Activated CD4-positive, alpha-beta T cell treated with anti-CD3 and anti-CD28 coated beads, Interleukin-2, amount 50 U/mL, for 4 hours (primary cell): ENCODE data around the gene SYVN1.

Source experiments
- DNase-seq, 2 experiments: peaks; one replicate each; pipeline ENCODE4 v3.0.0-alpha.2; 2020

The SYVN1 gene

DNA sequence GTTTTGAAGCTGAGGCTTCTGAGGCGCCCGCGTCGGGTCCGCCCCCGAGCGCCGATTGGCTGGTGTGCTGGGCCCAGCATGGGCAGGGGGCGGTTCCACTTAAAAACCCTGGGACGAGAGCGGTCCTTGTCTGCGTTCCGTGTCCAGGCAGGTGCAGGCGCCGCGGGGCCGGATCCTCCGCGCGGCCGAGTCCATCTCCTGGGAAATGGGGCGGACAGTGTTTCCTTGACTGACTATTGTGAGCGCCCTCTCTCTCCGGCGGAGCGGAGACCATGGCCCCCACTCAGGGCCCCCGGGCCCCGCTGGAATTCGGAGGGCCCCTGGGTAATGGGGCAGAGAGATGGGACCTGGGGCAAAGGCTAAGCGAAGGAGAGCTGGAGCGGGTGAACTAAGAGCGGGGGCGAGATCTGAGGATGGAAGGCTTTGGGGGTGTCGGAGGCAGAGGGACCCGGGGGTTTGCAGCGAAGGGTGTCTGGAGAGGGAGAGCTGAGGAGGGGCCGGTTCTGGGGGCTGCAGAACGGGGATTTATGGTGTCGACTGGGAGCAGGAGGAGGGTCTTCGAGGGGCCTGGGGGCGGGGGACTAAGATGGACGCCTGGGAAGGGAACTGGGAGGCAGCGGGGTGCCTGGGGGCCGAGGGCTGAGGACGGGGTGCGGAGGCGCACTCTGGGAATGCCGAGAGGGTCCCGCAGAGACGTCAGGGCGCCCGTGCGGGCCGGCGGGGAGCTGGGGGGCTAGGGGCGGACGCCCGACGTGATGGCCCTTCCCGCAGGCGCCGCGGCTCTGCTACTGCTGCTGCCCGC is 22.4 kb downstream of the SYVN1 start, which contains the start of gene TM7SF2:
TSS of gene TM7SF2 (plus strand) at position 129 of the 802 bp plus-strand sequence. CDS start at position 273, 144 bp downstream.
- DNase-seq, result peak; percentile 93 to 94

DNA sequence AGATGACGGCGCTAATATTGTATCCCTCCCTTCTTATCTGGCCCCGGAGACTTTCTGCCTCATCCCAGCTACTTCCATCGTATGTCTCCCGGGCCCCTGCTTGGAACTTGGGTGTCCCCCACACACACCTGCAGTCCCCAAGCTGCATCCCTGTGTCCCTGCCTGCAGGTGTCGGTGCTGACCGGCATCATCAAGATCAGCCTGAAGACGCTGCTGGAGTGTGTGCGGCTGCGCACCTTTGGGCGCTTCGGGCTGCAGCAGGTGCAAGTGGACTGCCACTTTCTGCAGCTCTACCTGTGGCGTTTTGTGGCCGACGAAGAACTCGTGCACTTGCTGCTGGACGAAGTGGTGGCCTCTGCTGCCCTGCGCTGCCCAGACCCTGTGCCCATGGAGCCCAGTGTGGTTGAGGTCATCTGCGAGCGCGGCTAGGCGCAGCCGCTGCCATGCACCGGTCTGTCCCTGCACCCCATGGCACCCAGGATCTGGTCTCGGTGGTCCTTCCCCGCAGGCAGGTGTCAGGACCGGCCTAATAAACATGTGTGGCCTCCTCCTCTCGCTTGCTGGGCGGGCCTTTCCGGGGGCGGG is 23.1 kb downstream of the SYVN1 start:
- DNase-seq, result no peak

DNA sequence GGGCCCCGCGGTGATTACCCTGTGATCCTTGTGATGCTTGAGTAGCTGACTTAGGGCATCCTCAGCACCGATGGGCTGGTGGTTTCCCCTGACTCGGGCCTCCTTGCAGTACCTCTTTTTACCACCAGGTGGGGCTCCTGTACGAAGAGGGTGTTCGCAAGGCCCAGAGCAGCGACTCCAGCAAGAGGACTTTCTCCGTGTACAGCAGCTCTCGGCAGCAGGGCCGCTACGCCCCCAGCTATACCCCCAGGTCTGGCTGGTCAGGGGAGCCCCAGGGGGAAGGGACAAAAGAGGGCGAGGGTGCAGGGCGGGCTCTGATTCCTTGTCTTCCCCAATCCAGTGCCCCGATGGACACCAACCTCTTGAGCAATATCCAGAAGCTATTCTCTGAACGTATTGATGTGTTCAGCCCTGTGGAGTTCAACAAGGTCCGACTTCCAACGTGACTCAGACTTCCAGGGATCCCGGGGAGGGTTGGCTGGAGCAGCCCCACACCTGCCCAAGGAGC is 23.9 kb downstream of the SYVN1 start:
- DNase-seq, result peak; percentile 94 to 98

DNA sequence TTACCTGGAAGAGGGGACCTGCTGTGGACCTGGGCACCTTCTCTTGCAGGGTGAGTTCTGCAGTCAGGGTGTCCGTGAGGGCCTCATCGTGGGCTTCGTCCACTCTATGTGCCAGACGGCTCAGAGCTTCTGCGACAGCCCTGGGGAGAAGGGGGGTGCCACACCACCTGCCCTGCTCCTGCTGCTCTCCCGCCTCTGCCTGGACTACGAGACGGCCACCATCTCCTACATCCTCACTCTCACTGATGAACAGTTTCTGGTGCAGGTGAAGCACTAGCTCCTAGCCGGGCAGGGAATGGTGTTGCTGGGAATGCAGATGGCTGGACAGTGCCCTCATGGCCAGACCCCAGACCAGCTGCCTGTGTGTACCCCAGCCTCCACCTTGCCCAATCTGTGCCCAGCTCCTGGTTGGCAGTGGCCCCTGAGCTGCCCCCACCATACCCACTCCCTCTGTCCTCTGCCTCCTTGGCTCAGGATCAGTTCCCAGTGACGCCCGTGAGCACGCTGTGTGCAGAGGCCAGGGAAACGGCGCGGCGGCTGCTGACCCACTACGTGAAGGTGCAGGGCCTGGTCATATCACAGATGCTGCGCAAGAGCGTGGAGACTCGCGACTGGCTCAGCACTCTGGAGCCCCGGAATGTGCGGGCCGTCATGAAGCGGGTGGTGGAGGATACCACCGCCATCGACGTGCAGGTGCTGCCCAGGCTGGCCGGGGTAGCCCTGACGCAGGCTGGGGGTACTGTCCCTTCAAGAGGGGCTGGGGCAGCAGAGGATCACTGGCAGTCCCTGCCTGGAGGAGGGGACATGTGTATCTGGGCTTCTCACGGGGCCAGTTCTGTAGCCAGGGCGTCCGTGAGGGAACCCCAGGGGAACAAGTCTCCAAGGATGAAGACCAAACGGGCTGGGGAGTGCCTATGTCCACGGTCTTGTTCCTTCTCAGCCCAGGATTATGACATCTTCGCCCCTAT is 24.8 kb downstream of the SYVN1 start:
- DNase-seq, result no peak

DNA sequence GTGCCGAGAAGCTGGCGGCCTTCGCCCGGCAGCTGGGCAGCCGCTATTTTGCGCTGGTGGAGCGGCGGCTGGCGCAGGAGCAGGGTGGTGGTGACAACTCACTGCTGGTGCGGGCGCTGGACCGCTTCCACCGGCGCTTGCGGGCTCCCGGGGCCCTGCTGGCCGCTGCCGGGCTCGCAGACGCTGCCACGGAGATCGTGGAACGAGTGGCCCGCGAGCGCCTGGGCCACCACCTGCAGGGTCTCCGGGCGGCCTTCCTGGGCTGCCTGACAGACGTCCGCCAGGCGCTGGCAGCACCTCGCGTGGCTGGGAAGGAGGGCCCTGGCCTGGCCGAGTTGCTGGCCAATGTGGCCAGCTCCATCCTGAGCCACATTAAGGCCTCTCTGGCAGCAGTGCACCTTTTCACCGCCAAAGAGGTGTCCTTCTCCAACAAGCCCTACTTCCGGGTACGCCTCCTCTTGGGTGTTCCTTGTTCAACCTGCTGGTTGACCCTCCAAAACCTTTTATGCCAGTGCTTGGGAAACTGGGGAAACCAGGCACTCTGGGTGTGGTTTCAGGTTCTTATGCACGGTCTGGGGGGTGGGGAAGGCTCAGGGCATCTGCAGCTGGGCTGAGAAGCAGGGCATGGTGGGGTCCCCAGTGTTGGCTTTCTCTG is 25.7 kb downstream of the SYVN1 start:
- no peak for DNase-seq

DNA sequence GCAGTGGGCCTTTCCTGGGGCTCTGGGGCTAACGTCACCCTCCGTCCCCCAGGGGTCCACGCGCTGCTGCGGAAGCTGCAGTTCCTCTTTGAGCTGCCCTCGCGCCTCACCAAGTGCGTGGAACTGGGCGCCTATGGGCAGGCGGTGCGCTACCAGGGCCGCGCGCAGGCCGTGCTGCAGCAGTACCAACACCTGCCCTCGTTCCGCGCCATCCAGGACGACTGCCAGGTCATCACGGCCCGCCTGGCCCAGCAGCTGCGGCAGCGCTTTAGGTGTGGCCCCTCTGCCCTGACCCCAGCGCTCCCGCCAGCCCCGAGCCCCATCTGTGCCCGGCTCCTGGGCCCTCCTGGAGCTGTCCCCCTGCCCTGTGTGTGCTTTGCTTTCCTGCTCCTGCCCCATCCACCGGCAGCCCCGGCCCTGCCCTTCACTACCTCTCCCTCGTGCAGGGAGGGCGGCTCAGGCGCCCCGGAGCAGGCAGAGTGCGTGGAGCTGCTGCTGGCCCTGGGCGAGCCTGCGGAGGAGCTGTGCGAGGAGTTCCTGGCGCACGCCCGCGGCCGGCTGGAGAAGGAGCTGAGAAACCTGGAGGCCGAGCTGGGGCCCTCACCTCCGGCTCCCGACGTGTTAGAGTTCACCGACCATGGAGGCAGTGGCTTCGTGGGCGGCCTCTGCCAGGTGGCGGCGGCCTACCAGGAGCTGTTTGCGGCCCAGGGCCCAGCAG is 26.4 kb downstream of the SYVN1 start:
- no peak for DNase-seq

DNA sequence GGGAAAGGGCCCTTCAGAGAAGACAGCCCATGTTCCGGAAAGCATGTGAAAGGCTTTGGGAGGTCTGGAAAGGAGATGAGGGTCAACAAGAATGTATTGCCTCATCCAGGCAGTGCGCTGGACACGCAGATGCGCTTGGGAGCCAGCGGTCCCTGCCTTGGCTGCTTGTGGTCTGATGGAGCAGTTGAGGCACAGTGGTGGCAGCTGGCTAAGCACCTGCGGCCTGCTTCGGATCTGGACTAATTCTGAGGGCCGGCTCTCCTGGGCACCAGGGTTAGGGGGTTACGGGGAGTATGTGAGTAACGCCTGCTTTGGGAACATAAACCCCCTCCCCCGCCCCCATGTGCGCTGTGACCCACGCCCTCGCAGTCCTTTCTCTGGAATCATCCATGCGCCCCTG is 27.2 kb downstream of the SYVN1 start:
- DNase-seq, result no peak

DNA sequence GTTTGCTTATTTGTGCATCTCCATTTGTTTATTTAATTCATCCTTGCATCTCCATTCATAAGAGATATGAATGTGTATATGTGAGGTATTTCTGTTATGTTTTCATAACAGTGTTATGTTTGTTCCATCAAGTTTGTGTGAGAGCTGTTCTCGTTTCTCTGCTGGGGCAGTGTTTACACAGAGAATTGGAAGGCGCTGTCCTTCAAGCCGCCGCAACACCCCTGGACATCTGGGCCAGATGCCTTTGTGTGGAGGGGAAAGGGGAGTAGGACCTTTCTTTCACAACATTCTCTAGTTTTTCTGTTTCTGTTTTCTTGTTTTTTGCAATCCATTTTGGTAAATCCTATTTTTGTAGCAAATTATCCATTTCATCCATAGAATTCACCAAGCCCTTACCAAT is 29.7 kb downstream of the SYVN1 start:
- no peak for DNase-seq

DNA sequence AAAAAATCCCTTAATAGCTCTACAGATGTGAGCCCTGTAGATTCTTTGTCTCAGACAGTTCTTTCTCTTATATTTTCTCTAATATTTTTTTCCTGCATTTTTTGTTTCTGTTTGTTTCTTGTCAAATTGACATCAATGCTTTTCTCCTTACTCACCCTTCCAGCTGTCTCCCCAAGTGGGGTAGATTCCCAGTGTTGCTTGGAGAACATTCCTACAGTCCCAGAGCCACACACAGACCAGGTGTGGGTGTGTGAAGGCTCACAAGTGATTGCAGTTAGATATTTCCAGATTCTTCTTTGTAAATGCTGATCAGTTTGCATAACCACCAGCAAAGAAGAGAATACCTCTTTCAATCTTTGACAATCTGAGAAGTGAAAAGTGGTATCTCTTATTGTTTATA is 30.8 kb downstream of the SYVN1 start:
- no peak for DNase-seq

DNA sequence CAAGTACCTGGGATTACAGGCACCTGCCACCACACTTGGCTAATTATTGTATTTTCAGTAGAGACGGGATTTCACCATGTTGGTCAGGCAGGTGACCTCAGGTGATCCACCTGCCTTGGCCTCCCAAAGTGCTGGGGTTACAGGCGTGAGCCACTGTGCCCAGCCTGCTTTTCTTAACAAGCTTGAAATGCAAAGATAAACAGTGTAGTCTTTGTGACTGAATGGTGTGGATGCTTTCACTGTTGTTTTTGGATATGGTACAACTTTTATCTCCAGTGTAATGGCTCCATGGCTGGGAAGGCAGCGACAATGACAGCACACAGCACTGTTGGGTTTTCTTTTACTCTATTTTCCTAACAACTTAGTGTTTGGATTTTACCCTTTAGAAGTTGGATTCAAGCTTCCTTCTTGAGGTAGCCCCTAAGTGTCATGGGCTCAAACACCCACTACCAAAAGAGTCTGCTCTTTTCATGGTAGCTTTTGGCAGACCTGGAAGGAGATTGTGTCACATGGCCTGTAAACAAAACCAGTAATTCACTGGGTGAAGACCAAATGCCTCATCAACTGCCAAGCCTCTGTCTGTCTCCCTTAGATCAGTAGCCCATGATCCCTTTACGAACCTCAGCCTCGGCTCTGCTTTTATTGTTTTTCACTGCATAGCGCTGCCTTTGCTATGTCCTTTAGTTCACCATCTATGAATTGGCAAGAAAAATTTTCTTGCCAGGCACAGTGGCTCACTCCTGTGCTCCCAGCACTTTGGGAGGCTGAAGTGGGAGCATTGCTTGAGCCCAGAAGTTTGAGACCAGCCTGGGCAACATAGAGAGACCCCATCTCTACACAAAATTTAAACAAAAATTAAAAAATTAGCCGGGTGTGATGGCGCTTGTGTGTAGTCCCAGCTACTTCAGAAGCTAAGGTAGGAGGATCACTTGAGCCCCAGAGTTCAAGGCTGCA is 31.9 kb downstream of the SYVN1 start:
- DNase-seq, result no peak

DNA sequence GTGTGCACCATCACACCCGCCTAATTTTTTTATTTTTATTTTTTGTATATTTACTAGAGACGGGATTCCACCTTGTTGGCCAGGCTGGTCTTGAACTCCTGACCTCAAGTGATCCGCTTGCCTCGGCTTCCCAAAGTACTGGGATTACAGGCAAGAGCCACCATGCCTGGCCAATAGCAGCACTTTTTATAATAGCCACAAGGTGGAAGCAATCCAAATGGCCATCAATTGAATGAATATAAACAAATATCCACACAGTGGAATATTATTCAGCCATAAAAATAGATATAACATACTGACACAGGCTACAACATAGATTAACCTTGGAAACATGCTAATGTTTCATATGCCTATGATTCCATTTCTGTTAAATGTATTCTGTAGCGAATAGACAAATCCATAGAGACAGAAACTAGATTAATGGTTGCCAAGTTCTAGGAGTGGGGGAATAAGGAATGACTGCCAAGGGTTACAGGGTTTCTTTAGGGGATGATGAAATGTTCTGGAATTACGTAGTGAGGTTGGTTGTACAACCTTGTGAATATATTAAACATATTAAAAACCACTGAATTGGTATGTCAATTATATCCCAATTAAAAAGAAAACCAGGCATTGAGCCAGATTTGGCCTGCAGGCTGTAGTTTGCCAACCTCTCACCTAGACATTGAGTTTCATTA is 33.5 kb downstream of the SYVN1 start:
- DNase-seq, result no peak

DNA sequence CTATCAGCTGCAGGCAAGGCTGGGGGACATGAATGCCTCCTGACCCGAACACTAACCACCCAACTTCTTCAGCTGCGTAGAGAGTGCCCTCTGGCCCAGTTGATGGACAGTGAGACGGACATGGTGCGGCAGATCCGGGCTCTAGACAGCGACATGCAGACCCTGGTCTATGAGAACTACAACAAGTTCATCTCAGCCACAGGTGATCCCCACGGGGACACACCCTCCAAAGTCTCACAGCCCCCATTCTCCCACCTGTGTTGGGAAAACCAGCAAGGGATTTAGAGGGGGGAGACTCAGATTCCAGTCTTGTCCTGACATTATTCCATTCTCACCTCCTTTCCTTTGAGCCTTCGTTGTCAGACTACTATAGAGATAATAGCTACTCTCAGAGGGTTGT is 37.4 kb downstream of the SYVN1 start:
- DNase-seq, result no peak

DNA sequence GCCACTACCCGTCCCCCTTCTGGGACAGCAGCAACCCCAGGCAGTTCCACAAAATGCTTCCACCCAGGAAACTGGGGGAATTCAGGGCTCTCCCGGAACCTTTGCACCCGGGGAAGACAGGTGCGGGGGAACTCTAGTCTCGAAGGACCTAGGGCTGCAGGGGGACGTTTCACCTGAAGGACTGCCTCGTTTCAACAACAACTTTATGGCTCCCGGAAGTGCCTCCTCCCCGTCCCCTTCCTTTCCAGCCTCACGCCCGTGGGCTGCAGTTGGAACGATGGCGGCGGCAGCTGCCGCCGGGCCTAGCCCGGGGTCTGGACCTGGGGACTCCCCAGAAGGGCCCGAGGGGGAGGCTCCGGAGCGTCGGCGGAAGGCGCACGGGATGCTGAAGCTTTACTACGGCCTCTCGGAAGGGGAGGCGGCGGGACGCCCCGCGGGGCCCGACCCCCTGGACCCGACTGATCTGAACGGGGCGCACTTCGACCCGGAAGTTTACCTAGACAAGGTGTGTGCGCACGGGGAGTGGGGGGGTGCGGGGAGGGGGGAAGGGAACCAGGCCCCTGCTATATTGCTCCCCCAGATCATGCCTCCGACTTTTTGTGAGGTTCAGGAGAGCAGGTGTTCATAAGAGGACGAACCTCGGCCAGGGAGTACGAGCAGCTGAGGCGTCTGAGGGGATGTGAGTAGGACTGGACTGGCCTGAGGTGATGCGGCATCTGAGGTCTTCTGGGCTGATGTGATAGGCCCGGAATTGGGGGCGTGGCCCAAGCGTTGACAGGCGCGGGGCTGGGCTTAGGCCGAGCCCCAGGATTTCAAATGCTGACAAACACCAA is 38.1 kb downstream of the SYVN1 start, which contains the start of gene VPS51:
TSS of gene VPS51 (plus strand) at position 241 of the 833 bp plus-strand sequence. CDS start at position 278, 37 bp downstream.
- peak; percentile 79 to 82 for DNase-seq

DNA sequence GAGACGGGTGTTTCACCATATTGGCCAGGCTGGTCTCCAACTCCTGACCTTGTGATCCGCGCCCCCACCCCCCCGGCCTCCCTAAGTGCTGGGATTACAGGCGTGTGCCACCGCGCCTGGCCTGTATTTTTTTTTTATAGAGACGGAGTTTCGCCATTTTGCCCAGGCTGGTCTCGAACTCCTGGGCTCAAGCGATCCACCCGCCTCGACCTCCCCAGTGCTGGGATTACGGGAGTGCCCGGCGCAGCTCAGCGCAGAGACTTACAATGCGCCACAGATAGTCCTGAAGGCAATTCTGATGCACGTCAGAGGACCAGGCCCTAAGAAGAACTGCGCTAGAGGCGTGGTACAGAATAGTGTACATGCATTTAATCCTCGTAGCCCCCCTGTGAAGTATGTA is 38.9 kb downstream of the SYVN1 start:
- DNase-seq, result no peak

DNA sequence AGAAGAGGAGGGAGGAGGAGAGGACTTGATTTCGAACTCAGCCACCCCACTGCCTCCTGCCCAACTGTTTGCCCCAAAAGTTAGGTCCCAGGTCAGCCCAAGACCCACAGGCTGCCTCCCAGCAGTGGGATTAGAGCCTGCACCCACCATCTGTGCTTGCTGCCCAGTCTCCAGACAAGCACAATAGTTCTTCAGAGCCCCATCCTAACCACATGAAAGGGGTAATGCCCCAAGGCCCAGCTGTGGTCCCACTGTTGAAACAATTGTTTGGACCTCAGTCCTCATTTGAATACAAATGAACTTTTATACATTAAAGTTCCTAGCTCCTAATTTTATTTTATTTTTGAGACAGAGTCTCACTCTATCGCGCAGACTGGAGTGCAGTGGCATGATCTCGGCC is 43.7 kb downstream of the SYVN1 start:
- DNase-seq, result no peak

DNA sequence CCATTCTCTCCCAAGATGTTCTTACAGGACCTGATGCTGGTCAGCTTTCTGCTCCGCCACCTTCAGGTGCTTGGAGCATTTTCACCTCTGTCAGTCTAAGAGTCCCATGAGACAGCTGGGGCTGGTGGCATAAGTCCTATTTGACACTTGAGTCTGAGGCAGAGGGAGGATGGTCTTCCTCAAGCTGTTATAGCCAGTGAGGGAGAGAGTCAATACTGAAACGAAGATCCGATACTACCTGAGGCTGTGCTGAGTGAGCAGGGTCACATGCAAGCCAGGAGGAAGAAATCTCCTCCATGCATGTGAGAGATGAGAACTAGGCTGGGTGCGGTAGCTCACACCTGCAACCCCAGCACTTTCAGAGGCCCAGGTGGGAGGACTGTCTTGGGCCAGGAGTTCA is 44.7 kb downstream of the SYVN1 start:
- DNase-seq, result no peak

DNA sequence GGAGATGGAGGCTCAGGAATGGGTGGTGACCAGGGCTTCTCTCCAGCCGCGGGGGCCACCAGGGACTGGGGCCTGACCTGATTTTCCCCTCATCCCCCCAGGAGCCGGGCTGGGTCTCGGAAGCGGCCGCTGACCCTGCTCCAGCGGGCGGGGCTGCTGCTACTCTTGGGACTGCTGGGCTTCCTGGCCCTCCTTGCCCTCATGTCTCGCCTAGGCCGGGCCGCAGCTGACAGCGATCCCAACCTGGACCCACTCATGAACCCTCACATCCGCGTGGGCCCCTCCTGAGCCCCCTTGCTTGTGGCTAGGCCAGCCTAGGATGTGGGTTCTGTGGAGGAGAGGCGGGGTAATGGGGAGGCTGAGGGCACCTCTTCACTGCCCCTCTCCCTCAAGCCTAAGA is 46.5 kb downstream of the SYVN1 start:
- no peak for DNase-seq

DNA sequence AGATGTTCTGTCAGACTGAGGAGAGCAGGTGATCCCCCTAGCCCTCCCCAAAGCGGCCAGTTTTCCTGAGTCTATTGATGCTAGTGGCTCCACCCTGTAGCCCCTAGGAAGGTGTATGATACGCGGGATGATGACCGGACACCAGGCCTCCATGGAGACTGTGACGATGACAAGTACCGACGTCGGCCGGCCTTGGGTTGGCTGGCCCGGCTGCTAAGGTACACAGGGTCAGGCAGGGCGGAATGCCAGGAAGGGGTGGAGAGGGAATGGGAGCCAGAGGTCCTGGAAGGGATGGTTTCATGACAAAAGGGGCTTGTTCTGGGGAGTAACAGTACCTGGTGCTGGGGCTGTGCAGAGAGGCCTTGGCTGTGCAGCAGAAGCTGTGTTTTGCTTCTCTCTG is 47.1 kb downstream of the SYVN1 start:
- DNase-seq, result no peak

DNA sequence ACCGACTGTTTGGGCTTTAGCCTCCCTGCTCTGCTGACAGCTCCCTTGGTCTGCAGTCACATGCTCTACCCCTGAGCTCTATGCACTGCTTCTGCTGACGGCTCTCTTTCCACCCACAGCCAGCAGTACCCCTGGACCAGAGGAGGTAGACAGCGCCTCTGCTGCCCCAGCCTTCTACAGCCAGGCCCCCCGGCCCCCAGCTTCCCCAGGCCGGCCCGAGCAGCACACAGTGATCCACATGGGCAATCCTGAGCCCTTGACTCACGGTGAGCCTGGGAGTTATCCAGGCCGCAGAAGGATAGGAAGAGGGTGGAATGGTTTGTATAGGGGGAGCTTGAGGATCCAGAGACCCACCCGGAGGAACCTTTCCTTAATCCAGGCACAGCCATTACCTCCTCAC is 47.5 kb downstream of the SYVN1 start:
- DNase-seq, result no peak
